Measurements from ENCODE around the gene SNX7. TPM values are rescaled to one million over a fixed set of nuclear protein-coding genes. Genes with fewer than 3 reads are reported as not detected.

SNX7 gene
- 36.4 TPM for total RNA-seq
- polyA plus RNA-seq (ENCODE audit: insufficient read depth in 1 of 8, insufficient read length in 8 of 8, low replicate concordance in 1 of 8) = 10 to 100 TPM; 23.8 to 33.0 (median 26.3) TPM
- long read RNA-seq, donor 1, transcript SNX7-201 (9 exons, 1,734 nt) = major isoform, 6 of 12 reads
- long read RNA-seq, donor 1, partial matches to known transcripts = 6 of 12 reads
- long read RNA-seq, donor 1, other reads (novel, unspliced or antisense) = 0 of 12 reads
- long read RNA-seq, donor 2, partial matches to known transcripts = 0 of 2 reads
- long read RNA-seq, donor 2, other reads (novel, unspliced or antisense) = 0 of 2 reads
- long read RNA-seq, donor 3, transcript SNX7-201 (9 exons, 1,734 nt) = major isoform, 16 of 25 reads
- long read RNA-seq, donor 3, partial matches to known transcripts = 9 of 25 reads
- long read RNA-seq, donor 3, other reads (novel, unspliced or antisense) = 0 of 25 reads
- long read RNA-seq, donor 4, transcript SNX7-201 (9 exons, 1,734 nt) = major isoform, 7 of 7 reads
- long read RNA-seq, donor 4, partial matches to known transcripts = 0 of 7 reads
- long read RNA-seq, donor 4, other reads (novel, unspliced or antisense) = 0 of 7 reads
- long read RNA-seq, donor 5, transcript SNX7-201 (9 exons, 1,734 nt) = major isoform, 24 of 53 reads
- long read RNA-seq, donor 5, partial matches to known transcripts = 29 of 53 reads
- long read RNA-seq, donor 5, other reads (novel, unspliced or antisense) = 0 of 53 reads
- long read RNA-seq, donor 6, transcript SNX7-201 (9 exons, 1,734 nt) = major isoform, 27 of 62 reads
- long read RNA-seq, donor 6, partial matches to known transcripts = 34 of 62 reads
- long read RNA-seq, donor 6, other reads (novel, unspliced or antisense) = 0 of 62 reads
- long read RNA-seq, donor 7, transcript SNX7-201 (9 exons, 1,734 nt) = major isoform, 21 of 54 reads
- long read RNA-seq, donor 7, partial matches to known transcripts = 33 of 54 reads
- long read RNA-seq, donor 7, other reads (novel, unspliced or antisense) = 0 of 54 reads
- long read RNA-seq, donor 8, transcript SNX7-201 (9 exons, 1,734 nt) = major isoform, 11 of 47 reads
- long read RNA-seq, donor 8, partial matches to known transcripts = 36 of 47 reads
- long read RNA-seq, donor 8, other reads (novel, unspliced or antisense) = 0 of 47 reads
- long read RNA-seq, donor 9, transcript SNX7-201 (9 exons, 1,734 nt) = major isoform, 5 of 27 reads
- long read RNA-seq, donor 9, partial matches to known transcripts = 22 of 27 reads
- long read RNA-seq, donor 9, other reads (novel, unspliced or antisense) = 0 of 27 reads
- long read RNA-seq, donor 10, transcript SNX7-201 (9 exons, 1,734 nt) = major isoform, 17 of 46 reads
- long read RNA-seq, donor 10, partial matches to known transcripts = 29 of 46 reads
- long read RNA-seq, donor 10, other reads (novel, unspliced or antisense) = 0 of 46 reads
- long read RNA-seq, donor 11, transcript SNX7-201 (9 exons, 1,734 nt) = major isoform, 9 of 32 reads
- long read RNA-seq, donor 11, partial matches to known transcripts = 23 of 32 reads
- long read RNA-seq, donor 11, other reads (novel, unspliced or antisense) = 0 of 32 reads

GRCh38 chr1:98661544-98662355 lies at the start of gene SNX7:
TSS of gene SNX7 (plus strand) at chr1:98661721. CDS start at chr1:98661732, 11 bp downstream.
- DNase-seq = peak; percentile 91
- Histone ChIP-seq H3K27me3 (ENCODE audit: control insufficient read depth, insufficient read depth, low read length) (no peaks in the 10 kb centered on the region), H3K36me3 (ENCODE audit: control insufficient read depth, insufficient read depth, low read length) (no peaks in the 10 kb centered on the region), H3K4me3 (ENCODE audit: low read length) (peak within 1 kb of the TSS; percentile 85), H3K4me1 (ENCODE audit: control insufficient read depth, insufficient read depth, low read length) (peaks cover 4% of the 10 kb centered on the region), H3K9me3 (replicated peaks; ENCODE audit: control insufficient read depth, low read depth, low read length) (no peaks in the 10 kb centered on the region), H3K27ac (ENCODE audit: low read length) (peak within 1 kb of the TSS; percentile 93)
- WGBS (ENCODE audit: insufficient coverage) = under 1% methylated on average over 69 of the region's 80 CpGs

GRCh38 chr1:98637316-98637715 lies 24.2 kb upstream of the SNX7 start:
- H3K27me3 ChIP-seq (ENCODE audit: control insufficient read depth, insufficient read depth, low read length) = no peaks in the 10 kb centered on the region
- no peak for DNase-seq
- H3K27ac ChIP-seq (ENCODE audit: low read length) = no peak overlapping the region
- H3K4me1 ChIP-seq (ENCODE audit: control insufficient read depth, insufficient read depth, low read length) = no peaks in the 10 kb centered on the region
- no peak overlapping the region for H3K4me3 ChIP-seq (ENCODE audit: low read length)
- H3K9me3 ChIP-seq (replicated peaks; ENCODE audit: control insufficient read depth, low read depth, low read length) = no peaks in the 10 kb centered on the region
- no CpG with 5 or more reads among the region's 2 CpGs for WGBS (ENCODE audit: insufficient coverage)
- H3K36me3 ChIP-seq (ENCODE audit: control insufficient read depth, insufficient read depth, low read length) = no peaks in the 10 kb centered on the region

- Histone ChIP-seq H3K4me1 (ENCODE audit: control insufficient read depth, insufficient read depth, low read length) (no peaks in the 10 kb centered on the region), H3K9me3 (replicated peaks; ENCODE audit: control insufficient read depth, low read depth, low read length) (peaks cover 4% of the 10 kb centered on the region), H3K4me3 (ENCODE audit: low read length) (no peak overlapping the region), H3K27me3 (ENCODE audit: control insufficient read depth, insufficient read depth, low read length) (no peaks in the 10 kb centered on the region), H3K36me3 (ENCODE audit: control insufficient read depth, insufficient read depth, low read length) (no peaks in the 10 kb centered on the region), H3K27ac (ENCODE audit: low read length) (no peak overlapping the region)
- no peak for DNase-seq
Observed at GRCh38 chr1:98638185-98638584, 23.3 kb upstream of the SNX7 start.

DNA sequence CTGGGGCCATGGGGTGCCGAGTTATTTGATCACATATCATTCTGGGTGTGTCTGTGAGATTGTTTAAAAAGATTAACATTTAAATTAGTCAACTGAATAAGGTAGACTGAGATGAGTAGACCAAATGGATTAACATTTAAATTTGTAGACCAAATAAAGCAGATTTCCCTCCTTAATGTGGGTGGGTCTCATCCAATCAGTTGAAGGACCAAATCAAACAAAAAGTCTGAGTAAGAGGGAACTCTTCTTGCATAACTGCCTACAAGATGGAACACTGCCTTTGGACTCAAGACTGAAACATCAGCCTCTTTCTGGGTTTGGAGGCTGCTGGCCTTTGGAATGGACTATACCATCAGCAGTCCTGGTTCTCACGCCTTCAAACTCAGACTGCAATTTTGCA lies 17.0 kb upstream of the SNX7 start:
- Histone ChIP-seq H3K36me3 (ENCODE audit: control insufficient read depth, insufficient read depth, low read length) (no peaks in the 10 kb centered on the region), H3K4me1 (ENCODE audit: control insufficient read depth, insufficient read depth, low read length) (no peaks in the 10 kb centered on the region), H3K9me3 (replicated peaks; ENCODE audit: control insufficient read depth, low read depth, low read length) (peaks cover 4% of the 10 kb centered on the region), H3K27ac (ENCODE audit: low read length) (no peak overlapping the region), H3K4me3 (ENCODE audit: low read length) (no peak overlapping the region), H3K27me3 (ENCODE audit: control insufficient read depth, insufficient read depth, low read length) (no peaks in the 10 kb centered on the region)
- no CpG with 5 or more reads among the region's 2 CpGs for WGBS (ENCODE audit: insufficient coverage)
- no peak for DNase-seq

- Histone ChIP-seq H3K9me3 (replicated peaks; ENCODE audit: control insufficient read depth, low read depth, low read length) (no peaks in the 10 kb centered on the region), H3K4me1 (ENCODE audit: control insufficient read depth, insufficient read depth, low read length) (no peaks in the 10 kb centered on the region), H3K27ac (ENCODE audit: low read length) (no peak overlapping the region), H3K27me3 (ENCODE audit: control insufficient read depth, insufficient read depth, low read length) (no peaks in the 10 kb centered on the region), H3K4me3 (ENCODE audit: low read length) (no peak overlapping the region), H3K36me3 (ENCODE audit: control insufficient read depth, insufficient read depth, low read length) (no peaks in the 10 kb centered on the region)
- 70% methylated on average over 5 of the region's 6 CpGs for whole genome bisulfite sequencing (ENCODE audit: insufficient coverage)
- no peak for DNase-seq
Observed at GRCh38 chr1:98651116-98651632, 10.3 kb upstream of the SNX7 start.

DNA sequence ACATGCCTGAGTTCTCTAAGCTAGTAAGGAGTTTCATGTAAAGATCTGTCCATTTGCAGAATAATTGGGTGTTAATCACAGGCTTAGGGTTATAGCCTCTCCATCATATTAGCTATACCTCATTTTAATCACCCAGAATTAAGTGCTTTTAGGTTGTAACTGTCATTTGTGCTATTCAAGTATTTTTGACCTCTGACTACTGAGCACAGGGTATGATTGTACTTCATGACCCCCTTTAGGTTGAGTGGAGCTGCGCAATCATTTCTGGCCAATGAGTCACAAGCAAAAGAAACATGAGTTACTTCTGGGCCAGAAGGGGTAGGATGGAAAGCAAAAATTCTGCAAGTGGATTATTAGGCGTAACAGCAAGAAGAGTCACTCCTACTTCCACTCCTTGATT lies 8.4 kb upstream of the SNX7 start:
- Histone ChIP-seq H3K9me3 (replicated peaks; ENCODE audit: control insufficient read depth, low read depth, low read length) (no peaks in the 10 kb centered on the region), H3K4me1 (ENCODE audit: control insufficient read depth, insufficient read depth, low read length) (no peaks in the 10 kb centered on the region), H3K4me3 (ENCODE audit: low read length) (no peak overlapping the region), H3K27me3 (ENCODE audit: control insufficient read depth, insufficient read depth, low read length) (no peaks in the 10 kb centered on the region), H3K27ac (ENCODE audit: low read length) (no peak overlapping the region), H3K36me3 (ENCODE audit: control insufficient read depth, insufficient read depth, low read length) (no peaks in the 10 kb centered on the region)
- no CpG with 5 or more reads among the region's 2 CpGs for WGBS (ENCODE audit: insufficient coverage)
- no peak for DNase-seq

DNA sequence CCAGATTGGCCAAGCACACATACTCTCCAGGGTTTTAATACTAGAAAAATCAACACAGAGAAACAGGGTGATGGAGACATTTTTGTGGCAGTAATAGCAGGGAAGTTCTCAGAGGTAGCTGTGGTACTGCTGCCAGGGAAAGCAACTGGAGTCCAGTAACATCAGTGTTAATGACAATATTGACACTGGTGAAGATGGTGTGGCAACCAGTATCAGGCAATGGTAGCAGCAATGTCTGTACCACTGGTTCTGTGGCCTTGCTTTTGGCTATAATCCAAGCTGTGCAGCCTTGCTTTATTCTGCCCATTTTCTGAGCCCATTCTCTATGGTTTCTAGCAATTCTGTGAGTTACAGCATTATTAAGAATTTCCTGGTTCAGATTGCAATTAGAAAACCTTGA lies 1.6 kb upstream of the SNX7 start:
- DNase-seq = no peak
- no peaks in the 10 kb centered on the region for H3K27me3 ChIP-seq (ENCODE audit: control insufficient read depth, insufficient read depth, low read length)
- H3K4me3 ChIP-seq (ENCODE audit: low read length) = no peak overlapping the region
- no peak overlapping the region for H3K27ac ChIP-seq (ENCODE audit: low read length)
- H3K36me3 ChIP-seq (ENCODE audit: control insufficient read depth, insufficient read depth, low read length) = no peaks in the 10 kb centered on the region
- no peaks in the 10 kb centered on the region for H3K9me3 ChIP-seq (replicated peaks; ENCODE audit: control insufficient read depth, low read depth, low read length)
- peaks cover 4% of the 10 kb centered on the region for H3K4me1 ChIP-seq (ENCODE audit: control insufficient read depth, insufficient read depth, low read length)

DNA sequence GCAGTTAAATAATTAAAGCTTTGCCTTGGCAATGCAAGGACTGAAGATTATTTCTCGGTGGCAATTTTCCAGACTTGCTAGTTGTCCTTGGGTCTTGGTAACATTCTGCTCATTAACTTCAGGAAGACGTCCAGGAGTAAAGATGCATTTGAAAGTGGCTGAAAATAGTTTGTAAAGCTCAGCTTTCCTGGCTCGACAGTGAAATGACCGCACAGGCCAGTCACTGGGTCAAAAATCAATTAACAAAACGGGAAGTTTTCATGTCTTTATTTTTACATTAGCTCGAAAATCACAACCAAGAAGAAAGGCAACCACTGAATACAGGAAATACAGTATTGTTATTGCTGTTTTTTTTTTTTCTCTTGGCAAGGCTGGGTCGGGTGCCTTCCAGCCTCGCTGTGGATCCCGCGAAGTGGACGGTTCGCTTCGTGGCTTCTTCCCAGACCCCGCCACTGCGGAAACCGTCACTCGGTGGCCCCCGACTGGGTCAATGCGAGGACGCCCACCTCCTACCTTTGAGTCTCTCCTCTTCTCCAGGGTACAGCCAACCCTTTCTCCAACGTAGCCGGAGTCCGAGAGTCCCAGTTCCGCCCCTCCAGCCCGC lies 479 bp upstream of the SNX7 start:
- 2% methylated on average over 19 of the region's 25 CpGs for WGBS (ENCODE audit: insufficient coverage)
- peak overlapping the region; percentile 66 for H3K4me3 ChIP-seq (ENCODE audit: low read length)
- H3K36me3 ChIP-seq (ENCODE audit: control insufficient read depth, insufficient read depth, low read length) = no peaks in the 10 kb centered on the region
- no peaks in the 10 kb centered on the region for H3K27me3 ChIP-seq (ENCODE audit: control insufficient read depth, insufficient read depth, low read length)
- H3K9me3 ChIP-seq (replicated peaks; ENCODE audit: control insufficient read depth, low read depth, low read length) = no peaks in the 10 kb centered on the region
- peak overlapping the region; percentile 93 for H3K27ac ChIP-seq (ENCODE audit: low read length)
- peak; percentile 57 for DNase-seq
- H3K4me1 ChIP-seq (ENCODE audit: control insufficient read depth, insufficient read depth, low read length) = peaks cover 4% of the 10 kb centered on the region

GRCh38 chr1:98662356-98662670 lies 792 bp downstream of the SNX7 start:
- no CpG with 5 or more reads among the region's 6 CpGs for WGBS (ENCODE audit: insufficient coverage)
- peak; percentile 68 for DNase-seq
- Histone ChIP-seq H3K27ac (ENCODE audit: low read length) (peak overlapping the region; percentile 88), H3K36me3 (ENCODE audit: control insufficient read depth, insufficient read depth, low read length) (no peaks in the 10 kb centered on the region), H3K4me3 (ENCODE audit: low read length) (peak overlapping the region; percentile 85), H3K27me3 (ENCODE audit: control insufficient read depth, insufficient read depth, low read length) (no peaks in the 10 kb centered on the region), H3K9me3 (replicated peaks; ENCODE audit: control insufficient read depth, low read depth, low read length) (no peaks in the 10 kb centered on the region), H3K4me1 (ENCODE audit: control insufficient read depth, insufficient read depth, low read length) (peaks cover 4% of the 10 kb centered on the region)

All from muscle of leg (tissue), 16 donors.